ENCODE data around the gene ZNF354C. TPM values are rescaled to one million over a fixed set of nuclear protein-coding genes. Genes with fewer than 3 reads are reported as not detected.

ZNF354C gene
- total RNA-seq (2022) (not detected in 2 replicates), Bru-seq, nascent RNA (percentile 6 among the genes with signal in this experiment), BruChase-seq, experiment 1, labeled RNA remaining after a 2-hour chase (percentile 11 among the genes with signal in this experiment), BruChase-seq, experiment 2, labeled RNA remaining after a 6-hour chase (percentile 7 among the genes with signal in this experiment)
- long read RNA-seq = 0 reads

- H3K4me1 ChIP-seq = no peaks in the 10 kb centered on the region
- intact Hi-C loops (cut with micrococcal nuclease; ENCODE audit: unreplicated experiment) = no loop called here
- Mint-ChIP-seq H3K4me1 (ENCODE audit: low read depth, unreplicated experiment) (no peaks in the 10 kb centered on the region), H3K9me3 (ENCODE audit: unreplicated experiment) (peaks cover 54% of the 10 kb centered on the region), H3K27ac (ENCODE audit: unreplicated experiment) (no peak within 1 kb of the TSS), H3K36me3 (ENCODE audit: insufficient read depth, unreplicated experiment) (no peaks in the 10 kb centered on the region), H3K4me3 (ENCODE audit: unreplicated experiment) (no peak within 1 kb of the TSS), H3K27me3 (ENCODE audit: insufficient read depth, unreplicated experiment) (no peaks in the 10 kb centered on the region)
- CTCF ChIA-PET = no interaction called here
- H3K27me3 ChIP-seq (replicated peaks; ENCODE audit: control insufficient read depth, insufficient read depth, low read length) = no peaks in the 10 kb centered on the region
- no peak for DNase-seq
- POLR2A ChIA-PET = interaction anchor here (0.5 kb wide), 1 partner anchor 563 kb away, joined by 3 read pairs; the partner anchor contains the start of gene HNRNPH1
- no peak for TF ChIP-seq CTCF (IDR thresholded peaks at IDR 0.05; ENCODE audit: insufficient read depth in 1 of 2, low read depth in 1 of 2, low read length in 1 of 2, severe bottlenecking in 1 of 2, unreplicated experiment in 1 of 2)
- no peak within 1 kb of the TSS for H3K4me3 ChIP-seq (ENCODE audit: low read depth, low read length)
- no peaks in the 10 kb centered on the region for H3K36me3 ChIP-seq (ENCODE audit: control insufficient read depth, insufficient read depth, low read length)
- BruUV-seq (replicated peaks) = no TSS peak
- H3K9me3 ChIP-seq = peaks cover 5% of the 10 kb centered on the region; the same call in 1 of the 2 replicates
Observed at GRCh38 chr5:179060116-179061008, at the start of gene ZNF354C. TSS of gene ZNF354C (plus strand) at chr5:179060373. CDS start at chr5:179062069, 1,696 bp downstream.

GRCh38 chr5:179023528-179024189 lies 36.5 kb upstream of the ZNF354C start, which contains the start of gene ZNF879:
TSS of gene ZNF879 (plus strand) at chr5:179023804. CDS start at chr5:179025005, 1,201 bp downstream.
- H3K4me3 Mint-ChIP-seq (ENCODE audit: unreplicated experiment) = peak within 1 kb of the TSS; percentile 80
- Histone ChIP-seq H3K4me1 (no peaks in the 10 kb centered on the region), H3K9me3 (peaks cover 12% of the 10 kb centered on the region; the same call in 1 of the 2 replicates), H3K27me3 (replicated peaks; ENCODE audit: control insufficient read depth, insufficient read depth, low read length) (no peaks in the 10 kb centered on the region), H3K4me3 (ENCODE audit: low read depth, low read length) (peak within 1 kb of the TSS; percentile 55), H3K36me3 (ENCODE audit: control insufficient read depth, insufficient read depth, low read length) (peaks cover 2% of the 10 kb centered on the region; the same call in 1 of the 2 replicates)
- peak within 1 kb of the TSS; percentile 81 for H3K27ac Mint-ChIP-seq (ENCODE audit: unreplicated experiment)
- intact Hi-C loops (cut with micrococcal nuclease; ENCODE audit: unreplicated experiment) = no loop called here
- peak; percentile 92 to 95 for DNase-seq
- H3K9me3 Mint-ChIP-seq (ENCODE audit: unreplicated experiment) = peaks cover 32% of the 10 kb centered on the region
- H3K36me3 Mint-ChIP-seq (ENCODE audit: insufficient read depth, unreplicated experiment) = peaks cover 19% of the 10 kb centered on the region
- BruUV-seq (replicated peaks) = no TSS peak
- ChIA-PET POLR2A (interaction anchor here (0.6 kb wide), 1 partner anchor 238 kb away, joined by 3 read pairs; no protein-coding TSS in a partner anchor), CTCF (no interaction called here)
- no peaks in the 10 kb centered on the region for H3K4me1 Mint-ChIP-seq (ENCODE audit: low read depth, unreplicated experiment)
- TF ChIP-seq CTCF (IDR thresholded peaks at IDR 0.05; ENCODE audit: insufficient read depth in 1 of 2, low read depth in 1 of 2, low read length in 1 of 2, severe bottlenecking in 1 of 2, unreplicated experiment in 1 of 2) = peak in 1 of 2 experiments; percentile 15
- H3K27me3 Mint-ChIP-seq (ENCODE audit: insufficient read depth, unreplicated experiment) = no peaks in the 10 kb centered on the region

- Histone ChIP-seq H3K4me3 (ENCODE audit: low read depth, low read length) (no peak overlapping the region), H3K9me3 (peaks cover 58% of the 10 kb centered on the region), H3K4me1 (no peaks in the 10 kb centered on the region), H3K36me3 (ENCODE audit: control insufficient read depth, insufficient read depth, low read length) (no peaks in the 10 kb centered on the region; the same call in 1 of the 2 replicates), H3K27me3 (replicated peaks; ENCODE audit: control insufficient read depth, insufficient read depth, low read length) (no peaks in the 10 kb centered on the region)
- no TSS peak for BruUV-seq (replicated peaks)
- POLR2A ChIA-PET = no interaction called here
- no peak for DNase-seq
- CTCF ChIA-PET = no interaction called here
- H3K36me3 Mint-ChIP-seq (ENCODE audit: insufficient read depth, unreplicated experiment) = peaks cover 47% of the 10 kb centered on the region
- no peak overlapping the region for H3K4me3 Mint-ChIP-seq (ENCODE audit: unreplicated experiment)
- no peaks in the 10 kb centered on the region for H3K27me3 Mint-ChIP-seq (ENCODE audit: insufficient read depth, unreplicated experiment)
- intact Hi-C loops (cut with micrococcal nuclease; ENCODE audit: unreplicated experiment) = no loop called here
- no peaks in the 10 kb centered on the region for H3K4me1 Mint-ChIP-seq (ENCODE audit: low read depth, unreplicated experiment)
- no peak for TF ChIP-seq CTCF (IDR thresholded peaks at IDR 0.05; ENCODE audit: insufficient read depth in 1 of 2, low read depth in 1 of 2, low read length in 1 of 2, severe bottlenecking in 1 of 2, unreplicated experiment in 1 of 2)
- no peak overlapping the region for H3K27ac Mint-ChIP-seq (ENCODE audit: unreplicated experiment)
- peaks cover 52% of the 10 kb centered on the region for H3K9me3 Mint-ChIP-seq (ENCODE audit: unreplicated experiment)
Observed at GRCh38 chr5:179033004-179033580, 27.1 kb upstream of the ZNF354C start.
